Kidney capillary endothelial cell (primary cell): Measurements from ENCODE around the gene KAT6B.
A peak's percentile ranks its signal among the peaks of the same experiment; 100 is the strongest.
"Not testable (repeated sequence)": the region's sequence is repeated elsewhere in the genome, so short reads cannot be mapped to it uniquely, and the experiment has no call there.

Experiments
- DNase-seq: peaks from one replicate; pipeline ENCODE4 v3.0.0-alpha.2; 2018; ENCODE audit warnings: low spot score

The KAT6B gene

GRCh38 chr10:75042292-75042974, 216.0 kb downstream of the KAT6B start:
- peak; percentile 73 for DNase-seq

- peak; percentile 12 for DNase-seq
Measured at GRCh38 chr10:75043256-75044131, 217.1 kb downstream of the KAT6B start.

- no peak for DNase-seq
Measured at GRCh38 chr10:75048669-75049098, 222.3 kb downstream of the KAT6B start.

- no peak for DNase-seq
Measured at GRCh38 chr10:75049316-75050148, 223.1 kb downstream of the KAT6B start.

DNA sequence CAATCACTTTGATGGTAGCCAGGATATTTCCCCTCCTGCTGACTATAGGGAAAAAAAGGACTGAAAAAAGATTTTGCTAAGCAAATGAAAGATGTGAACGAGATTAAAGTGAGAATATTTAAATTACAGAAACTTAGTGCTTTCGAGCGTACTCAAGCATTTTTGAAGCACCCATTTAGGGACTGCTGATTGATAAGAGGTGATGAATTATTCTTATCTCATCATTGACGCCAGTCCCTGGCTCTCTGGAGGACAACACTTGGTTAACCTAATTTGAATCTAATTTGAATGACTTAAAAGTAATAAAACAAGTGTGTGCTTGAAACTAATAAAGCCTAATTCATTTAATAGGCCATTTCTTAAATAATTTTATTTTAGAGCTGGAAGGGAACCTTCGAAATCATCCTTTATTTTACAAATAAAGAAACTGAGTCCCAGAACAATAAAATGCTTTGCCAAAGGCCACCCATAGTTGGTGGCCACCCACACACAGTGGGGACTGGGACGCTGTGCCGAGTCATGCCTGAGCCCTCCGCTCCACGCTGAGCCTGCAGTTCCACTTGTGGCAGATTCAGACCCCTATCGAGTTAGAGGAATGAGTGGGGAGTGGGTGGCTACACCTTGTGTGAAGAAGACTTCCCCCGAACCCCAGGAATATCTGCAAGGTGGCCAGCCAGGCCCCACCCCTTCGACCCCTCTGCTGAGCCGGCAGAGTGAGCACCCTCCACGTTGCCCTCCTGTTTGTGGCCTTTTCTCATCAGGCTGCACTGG, 223.9 kb downstream of the KAT6B start:
- DNase-seq: no peak

GRCh38 chr10:75051308-75051707, 224.9 kb downstream of the KAT6B start:
- DNase-seq: no peak

DNA sequence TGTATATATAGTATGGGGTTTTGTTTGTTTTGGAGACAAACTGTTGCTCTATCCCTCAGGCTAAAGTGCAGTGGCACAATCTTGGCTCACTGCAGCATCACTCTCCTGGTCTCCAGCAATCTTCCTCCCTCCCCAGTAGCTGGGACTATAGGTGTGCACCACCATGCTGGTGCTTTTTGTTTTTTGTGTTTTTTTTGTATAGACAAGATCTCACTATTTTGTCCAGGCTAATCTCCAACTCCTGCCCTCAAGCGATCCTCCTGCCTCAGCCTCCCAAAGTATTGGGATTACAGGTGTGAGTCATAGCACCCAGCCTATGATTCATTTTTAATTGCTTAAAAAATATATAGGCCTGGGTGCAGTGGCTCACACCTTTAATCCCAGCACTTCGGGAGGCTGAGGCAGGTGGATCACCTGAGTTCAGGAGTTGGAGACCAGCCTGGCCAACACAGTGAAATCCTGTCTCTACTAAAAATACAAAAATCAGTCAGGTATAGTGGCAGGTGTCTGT, 229.6 kb downstream of the KAT6B start:
- not testable (repeated sequence) for DNase-seq

DNA sequence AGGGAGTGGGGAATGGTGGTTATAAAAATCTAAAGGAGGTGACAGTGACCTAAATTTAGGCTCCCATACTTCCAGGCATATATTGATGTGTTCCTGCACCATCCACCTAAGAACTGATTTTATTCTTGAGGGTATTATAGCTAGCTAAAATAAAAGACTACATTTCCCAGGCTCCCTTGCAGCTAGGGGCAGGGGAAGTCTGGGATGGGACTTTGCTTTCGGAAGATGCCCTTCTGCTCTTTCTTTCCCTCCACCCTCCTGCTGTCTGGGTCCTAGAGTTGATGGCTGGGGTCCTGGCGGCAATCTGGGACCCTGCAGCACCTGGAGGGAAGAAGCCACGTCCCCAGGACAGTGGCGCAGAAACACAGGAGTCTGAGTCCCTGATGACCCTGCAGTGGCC, 231.3 kb downstream of the KAT6B start:
- DNase-seq: no peak

GRCh38 chr10:75058161-75058560, 231.8 kb downstream of the KAT6B start:
- no peak for DNase-seq

- DNase-seq: no peak
Measured at GRCh38 chr10:75061709-75062505, 235.5 kb downstream of the KAT6B start.

DNA sequence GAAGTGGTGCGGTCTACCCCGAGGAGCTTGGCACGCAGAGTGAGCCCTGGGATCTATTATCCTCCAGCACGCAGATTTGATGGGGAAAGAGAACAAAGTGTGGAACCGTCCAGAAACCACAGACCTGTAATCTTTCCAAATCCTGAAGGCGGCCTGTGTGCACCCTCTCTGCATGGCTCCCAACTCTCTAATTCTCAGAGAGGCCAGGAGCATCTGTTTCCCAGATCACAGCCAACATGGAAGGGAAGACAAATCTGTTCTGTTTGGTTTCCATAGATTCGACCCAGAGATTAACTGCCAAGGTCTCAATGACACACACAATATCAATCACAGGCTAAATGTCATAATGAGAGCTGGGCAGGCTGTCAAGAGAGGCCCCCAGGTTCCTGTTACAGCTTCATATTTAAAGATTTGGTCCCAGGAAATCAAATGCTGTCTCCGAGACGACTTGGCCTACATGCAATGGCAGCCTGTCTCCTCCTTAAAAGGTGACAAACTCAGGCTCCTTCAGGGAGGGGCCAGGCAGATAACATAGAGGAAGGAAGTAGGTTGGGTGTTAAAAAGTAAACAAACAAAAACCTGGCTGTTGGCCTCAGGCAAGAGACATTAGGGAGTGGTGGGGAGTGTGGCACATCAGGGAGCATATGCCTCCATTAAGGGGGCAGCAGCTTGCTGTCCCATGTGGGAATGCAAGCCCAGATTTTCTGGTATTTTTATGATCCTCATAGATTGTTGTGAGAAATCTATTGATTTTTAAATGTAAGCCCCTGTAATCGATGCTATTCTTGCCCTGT, 236.3 kb downstream of the KAT6B start:
- no peak for DNase-seq

- DNase-seq: no peak
Measured at GRCh38 chr10:75063461-75064230, 237.2 kb downstream of the KAT6B start.

DNA sequence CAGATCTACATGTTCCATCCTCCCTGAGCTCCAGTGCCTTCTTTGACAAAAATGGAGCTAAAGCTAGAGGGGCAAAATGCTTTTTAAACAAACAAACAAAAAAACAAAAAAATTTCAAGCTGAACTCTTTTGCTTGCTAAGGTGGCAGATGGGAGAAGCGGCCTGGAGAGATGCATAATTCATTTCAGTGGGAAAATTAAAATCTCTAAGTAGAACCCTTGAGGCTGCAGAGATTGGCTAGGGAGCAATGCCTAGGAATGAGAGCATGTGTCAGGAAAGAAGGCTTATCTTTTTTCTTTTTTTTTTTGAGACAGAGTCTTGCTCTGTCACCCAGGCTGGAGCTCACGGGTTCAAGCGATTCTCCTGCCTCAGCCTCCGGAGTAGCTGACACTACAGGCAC, 238.7 kb downstream of the KAT6B start:
- no peak for DNase-seq

DNA sequence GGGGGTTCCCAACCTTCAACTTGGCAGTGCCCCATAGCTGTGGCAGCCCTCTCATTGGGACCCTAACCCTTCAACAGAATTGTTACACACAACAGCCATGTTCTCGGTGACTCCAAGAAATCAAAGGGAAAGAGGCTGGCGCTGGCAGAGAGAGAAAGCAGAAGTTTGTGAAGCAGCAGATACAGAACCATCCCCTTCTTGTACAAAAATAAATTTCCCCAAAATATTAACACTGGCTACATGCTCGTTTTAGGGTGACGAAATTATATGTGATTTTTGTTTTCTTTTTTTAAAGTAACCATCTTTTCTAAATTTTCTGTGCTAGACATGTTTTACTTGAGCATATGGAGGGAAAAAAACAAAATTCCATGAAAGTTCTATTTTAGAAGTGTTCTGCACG, 239.9 kb downstream of the KAT6B start:
- no peak for DNase-seq

GRCh38 chr10:75067272-75067671, 240.9 kb downstream of the KAT6B start:
- no peak for DNase-seq

DNA sequence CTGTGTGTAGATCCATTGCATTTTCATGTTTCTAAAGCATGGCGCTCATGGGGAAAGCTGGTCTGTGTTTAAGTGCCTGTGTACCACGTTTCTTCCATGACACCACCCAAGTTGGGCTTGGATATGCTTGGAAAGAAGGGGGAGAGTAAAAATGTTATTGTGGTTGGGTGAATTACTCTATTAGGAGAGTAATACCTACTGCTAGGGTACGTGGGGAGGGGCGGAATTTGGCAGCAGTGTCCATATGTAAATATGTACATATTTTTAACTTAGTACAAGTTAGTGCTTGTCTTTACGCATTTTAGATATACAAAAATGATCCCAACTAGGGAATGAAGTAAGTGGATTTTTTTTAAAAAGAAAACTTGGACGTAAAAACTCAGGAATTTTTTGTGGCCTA, 242.1 kb downstream of the KAT6B start:
- DNase-seq: no peak

DNA sequence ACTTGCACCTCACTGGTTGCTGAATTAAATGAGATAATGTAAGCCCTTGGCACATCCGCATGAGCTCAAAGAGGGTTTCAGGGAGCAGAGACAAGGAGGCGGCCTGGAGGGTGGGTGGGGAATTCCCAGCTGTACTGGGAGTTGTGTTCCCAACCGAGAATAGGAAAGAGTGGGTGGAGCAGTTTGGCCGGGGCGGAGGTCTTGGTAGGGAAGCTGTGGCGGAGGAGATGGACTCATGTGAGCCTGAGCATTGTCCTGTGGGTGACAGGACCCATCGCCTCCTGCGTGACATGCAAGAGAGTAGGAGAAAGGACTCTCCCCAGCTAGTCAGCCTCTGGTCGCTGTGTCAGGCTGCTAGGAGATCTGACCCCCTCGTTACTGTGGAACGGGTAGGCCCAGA, 244.1 kb downstream of the KAT6B start:
- no peak for DNase-seq

- DNase-seq: peak; percentile 48
Measured at GRCh38 chr10:75070961-75071428, 244.6 kb downstream of the KAT6B start.

DNA sequence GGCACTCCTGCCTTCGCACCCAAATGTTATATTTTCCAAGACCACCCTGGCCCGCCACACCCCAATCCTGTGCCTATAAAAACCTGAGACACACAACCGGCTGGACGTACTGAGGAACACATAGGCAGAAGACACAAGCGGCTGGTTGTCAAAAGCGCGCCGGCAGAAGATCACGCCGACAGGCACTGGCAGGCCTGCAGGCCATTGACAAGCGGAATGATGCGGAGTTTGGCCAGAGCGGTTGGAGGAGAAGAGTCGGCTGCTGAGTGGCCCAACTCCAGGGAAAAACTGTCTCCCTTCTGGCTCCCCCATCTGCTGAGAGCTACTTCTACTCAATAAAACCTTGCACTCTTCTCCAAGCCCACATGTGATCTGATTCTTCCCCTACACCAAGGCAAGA, 245.4 kb downstream of the KAT6B start:
- DNase-seq: no peak
